Tibial artery (tissue), 4 donors: ENCODE data around the gene SLC11A2.
A peak's percentile ranks its signal among the peaks of the same experiment; 100 is the strongest.

Experiments
- DNase-seq, 2 donors: peaks; one replicate each; pipeline ENCODE4 v3.0.0-alpha.2; 2019
- H3K27ac ChIP-seq, 2 donors: fragments of 200-600 bp; sonication (generic) in 1 of 2; 1 replicate in 1 of 2; 2 replicates in 1 of 2; pipeline ENCODE4 v1.5.1; 2018 to 2019; ENCODE audit warnings: mild to moderate bottlenecking in 1 of 2
- H3K27me3 ChIP-seq, 2 donors: fragments of 200-600 bp; sonication (generic) in 1 of 2; one replicate each; pipeline versions ENCODE4 v1.5.1 to v1.6.0; 2016 to 2019
- H3K36me3 ChIP-seq, 3 donors: fragments of 200-600 bp; sonication (generic) in 2 of 3; one replicate each; pipeline ENCODE4 v1.5.1; 2016 to 2019; ENCODE audit warnings: mild to moderate bottlenecking in 2 of 3
- H3K4me1 ChIP-seq, 4 donors: fragments of 200-600 bp; sonication (generic) in 2 of 4; 1 replicate in 3 of 4; 2 replicates in 1 of 4; pipeline ENCODE4 v1.5.1; 2016 to 2019
- H3K4me3 ChIP-seq, 2 donors: fragments of 200-600 bp; sonication (generic) in 1 of 2; 1 replicate in 1 of 2; 2 replicates in 1 of 2; pipeline ENCODE4 v1.5.1; 2018 to 2019; ENCODE audit warnings: mild to moderate bottlenecking in 2 of 2
- H3K9me3 ChIP-seq, 3 donors: fragments of 200-600 bp; sonication (generic) in 1 of 3; one replicate each; pipeline ENCODE4 v1.5.1; 2016 to 2019
- intact Hi-C: fragments of 100-400 bp; cut with DNase I; formaldehyde crosslinking; loops from one replicate; pipeline ENCODE4 v1.15.0; 2023; ENCODE audit warnings: low total_unique reads
- TF ChIP-seq, protein P1 (sequence below), 2 experiments: fragments of 200-600 bp in 1 of 2; fragments of 450-650 bp in 1 of 2; IDR thresholded peaks; one replicate each; pipeline ENCODE4 v1.5.1; 2017 to 2019; ENCODE audit warnings: antibody characterized with exemption in 2 of 2, mild to moderate bottlenecking in 1 of 2, moderate library complexity in 1 of 2

The SLC11A2 gene

DNA sequence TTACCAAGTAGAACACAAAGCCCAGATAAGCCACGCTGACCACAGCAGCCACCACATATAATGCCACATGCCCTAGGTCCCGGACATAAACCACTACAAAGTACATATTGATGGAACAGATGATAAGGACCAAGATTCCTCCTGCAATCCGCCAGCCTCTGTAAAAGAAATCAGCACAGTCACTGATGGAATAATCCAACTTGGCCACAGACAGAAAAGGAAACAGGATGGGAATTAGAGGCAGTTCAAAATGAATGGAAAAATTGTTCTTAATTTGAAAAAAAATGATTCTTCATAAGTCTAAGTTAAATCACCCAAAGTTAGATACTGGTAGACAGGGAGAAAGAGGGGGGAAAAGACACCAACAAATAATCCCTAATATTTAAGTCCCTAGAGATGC, 35.4 kb downstream of the SLC11A2 start:
- DNase-seq = no peak
- Histone ChIP-seq H3K27ac (no peak overlapping the region), H3K4me1 (peaks cover 0 to 14% (median 6%) of the 10 kb centered on the region in 4 donors), H3K36me3 (peaks cover 51 to 80% (median 57%) of the 10 kb centered on the region in 3 donors), H3K9me3 (no peaks in the 10 kb centered on the region), H3K27me3 (no peaks in the 10 kb centered on the region), H3K4me3 (no peak overlapping the region)
- intact Hi-C loops = no loop called here
- TF ChIP-seq, protein P1, sequence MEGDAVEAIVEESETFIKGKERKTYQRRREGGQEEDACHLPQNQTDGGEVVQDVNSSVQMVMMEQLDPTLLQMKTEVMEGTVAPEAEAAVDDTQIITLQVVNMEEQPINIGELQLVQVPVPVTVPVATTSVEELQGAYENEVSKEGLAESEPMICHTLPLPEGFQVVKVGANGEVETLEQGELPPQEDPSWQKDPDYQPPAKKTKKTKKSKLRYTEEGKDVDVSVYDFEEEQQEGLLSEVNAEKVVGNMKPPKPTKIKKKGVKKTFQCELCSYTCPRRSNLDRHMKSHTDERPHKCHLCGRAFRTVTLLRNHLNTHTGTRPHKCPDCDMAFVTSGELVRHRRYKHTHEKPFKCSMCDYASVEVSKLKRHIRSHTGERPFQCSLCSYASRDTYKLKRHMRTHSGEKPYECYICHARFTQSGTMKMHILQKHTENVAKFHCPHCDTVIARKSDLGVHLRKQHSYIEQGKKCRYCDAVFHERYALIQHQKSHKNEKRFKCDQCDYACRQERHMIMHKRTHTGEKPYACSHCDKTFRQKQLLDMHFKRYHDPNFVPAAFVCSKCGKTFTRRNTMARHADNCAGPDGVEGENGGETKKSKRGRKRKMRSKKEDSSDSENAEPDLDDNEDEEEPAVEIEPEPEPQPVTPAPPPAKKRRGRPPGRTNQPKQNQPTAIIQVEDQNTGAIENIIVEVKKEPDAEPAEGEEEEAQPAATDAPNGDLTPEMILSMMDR (IDR thresholded peaks at IDR 0.05) = no peak

DNA sequence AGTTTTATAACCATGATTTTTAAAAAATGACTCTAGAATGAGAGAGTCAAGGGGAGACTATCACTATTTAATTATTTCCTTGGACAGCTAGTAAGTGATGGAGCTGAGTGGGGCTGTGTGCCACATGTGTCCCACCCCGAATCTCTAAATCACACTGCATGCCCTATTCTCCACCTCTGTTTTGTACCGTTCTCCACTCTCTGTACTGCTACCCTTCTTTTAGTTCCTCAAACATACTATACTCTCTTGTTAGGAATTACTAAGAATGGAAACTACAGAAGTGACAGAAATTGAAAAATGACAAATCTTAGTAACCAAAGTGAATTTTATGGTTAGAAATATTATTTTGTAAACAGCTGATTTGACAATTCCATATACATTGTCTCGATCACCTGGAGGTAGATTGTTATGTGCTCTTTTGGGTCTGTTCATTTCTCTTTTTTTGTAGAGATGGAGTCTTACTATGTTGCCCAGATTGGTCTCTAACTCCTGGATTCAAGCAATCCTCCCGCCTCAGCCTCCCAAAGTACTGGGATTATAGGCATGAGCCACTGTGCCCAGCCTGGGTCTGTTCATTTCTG, 35.9 kb downstream of the SLC11A2 start:
- H3K36me3 ChIP-seq = peaks cover 45 to 74% (median 51%) of the 10 kb centered on the region in 3 donors
- H3K27ac ChIP-seq = no peak overlapping the region
- no peaks in the 10 kb centered on the region for H3K9me3 ChIP-seq
- peaks cover 0 to 19% (median 10%) of the 10 kb centered on the region in 4 donors for H3K4me1 ChIP-seq
- no peaks in the 10 kb centered on the region for H3K27me3 ChIP-seq
- intact Hi-C loops = no loop called here
- TF ChIP-seq, protein P1 (IDR thresholded peaks at IDR 0.05) = no peak
- no peak for DNase-seq
- H3K4me3 ChIP-seq = no peak overlapping the region

DNA sequence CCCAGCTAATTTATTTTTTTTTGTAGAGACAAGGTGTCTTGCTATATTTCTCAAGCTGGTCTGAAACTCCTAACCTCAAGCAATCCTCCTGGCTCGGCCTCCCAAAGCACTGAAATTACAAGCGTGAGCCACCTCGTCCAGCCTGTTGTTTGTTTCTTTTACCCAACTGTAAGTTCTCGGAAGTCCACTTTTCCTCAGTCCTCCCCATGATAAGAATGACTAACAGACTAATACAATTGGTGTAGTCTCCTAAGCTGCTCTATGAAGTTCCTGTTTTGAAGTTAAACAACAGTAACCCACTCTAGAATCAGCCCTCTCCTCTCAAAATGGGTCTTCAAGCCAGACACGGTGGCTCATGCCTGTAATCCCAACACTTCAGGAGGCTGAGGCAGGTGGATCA, 37.3 kb downstream of the SLC11A2 start:
- Histone ChIP-seq H3K27ac (no peak overlapping the region), H3K9me3 (no peaks in the 10 kb centered on the region), H3K27me3 (no peaks in the 10 kb centered on the region), H3K36me3 (peaks cover 33 to 60% (median 39%) of the 10 kb centered on the region in 3 donors), H3K4me3 (no peak overlapping the region), H3K4me1 (peaks cover 0 to 32% (median 20%) of the 10 kb centered on the region in 4 donors)
- intact Hi-C loops = no loop called here
- DNase-seq = no peak
- TF ChIP-seq, protein P1 (IDR thresholded peaks at IDR 0.05) = no peak

DNA sequence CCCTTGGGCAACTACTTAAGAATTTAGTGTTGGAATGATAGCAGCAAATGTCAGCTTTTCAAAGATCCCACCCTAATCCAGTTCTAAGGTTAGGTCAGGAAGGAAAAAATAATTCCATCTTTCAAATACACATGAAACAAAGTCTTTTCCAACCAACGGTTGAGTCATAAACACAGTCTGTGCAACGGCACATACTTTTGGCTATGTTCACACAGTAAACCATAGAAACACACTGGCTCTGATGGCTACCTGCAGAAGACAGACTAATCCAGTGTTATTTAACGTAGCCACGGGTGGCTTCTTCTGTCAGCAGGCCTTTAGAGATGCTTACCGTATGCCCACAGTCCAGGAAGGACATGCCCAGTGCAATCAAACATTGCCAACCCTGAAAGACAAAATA, 38.1 kb downstream of the SLC11A2 start:
- H3K4me3 ChIP-seq = no peak overlapping the region
- H3K27ac ChIP-seq = peak overlapping the region in 1 of 2 donors; percentile 7
- H3K9me3 ChIP-seq = no peaks in the 10 kb centered on the region
- H3K36me3 ChIP-seq = peaks cover 33 to 53% (median 39%) of the 10 kb centered on the region in 3 donors
- no peaks in the 10 kb centered on the region for H3K27me3 ChIP-seq
- intact Hi-C loops = no loop called here
- DNase-seq = no peak
- TF ChIP-seq, protein P1 (IDR thresholded peaks at IDR 0.05) = no peak
- peaks cover 0 to 40% (median 25%) of the 10 kb centered on the region in 4 donors for H3K4me1 ChIP-seq

DNA sequence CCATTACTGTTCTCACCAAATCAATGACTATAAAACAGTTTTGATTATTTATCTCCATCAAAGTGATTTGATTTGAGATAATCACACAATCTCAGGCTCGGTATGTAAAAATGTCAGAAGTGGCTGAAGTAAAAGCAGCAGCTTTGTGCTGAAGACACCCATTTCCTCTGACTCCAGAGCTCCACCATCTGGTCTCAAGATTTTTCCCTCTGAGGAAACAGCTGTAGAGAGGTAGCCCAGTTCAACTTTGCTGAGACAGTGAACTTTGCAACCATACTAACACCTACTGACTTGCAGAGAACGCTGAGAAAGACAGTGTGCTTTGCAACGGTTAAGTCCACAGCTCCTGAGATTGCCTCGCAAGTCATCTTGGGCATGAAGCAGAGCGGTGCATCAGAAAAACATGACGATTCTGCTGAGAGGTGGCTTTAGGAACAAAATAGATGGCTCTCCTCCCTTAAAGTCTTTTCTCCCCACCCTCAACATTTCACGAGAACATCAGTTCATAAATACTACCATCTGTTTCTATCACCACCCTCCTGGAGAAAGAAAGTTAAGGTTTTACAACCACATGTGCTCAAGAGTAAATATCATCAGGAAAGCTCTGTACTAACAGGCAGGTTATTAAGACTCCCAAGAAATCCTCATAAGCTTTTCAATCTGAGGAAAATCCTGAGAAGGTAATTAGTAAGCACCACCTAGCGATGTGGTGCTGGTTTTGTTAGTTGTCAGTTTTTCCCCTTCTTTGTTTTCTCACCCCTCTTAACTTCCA, 39.0 kb downstream of the SLC11A2 start:
- Histone ChIP-seq H3K27me3 (no peaks in the 10 kb centered on the region), H3K4me1 (peaks cover 0 to 45% (median 26%) of the 10 kb centered on the region in 4 donors), H3K36me3 (peaks cover 26 to 44% (median 31%) of the 10 kb centered on the region in 3 donors), H3K4me3 (no peak overlapping the region), H3K27ac (peak overlapping the region; percentile 73 to 77), H3K9me3 (no peaks in the 10 kb centered on the region)
- peak in 1 of 2 donors; percentile 45 for DNase-seq
- TF ChIP-seq, protein P1 (IDR thresholded peaks at IDR 0.05) = peak; percentile 45 to 61
- intact Hi-C loops = loop anchor here (2.0 kb wide), 1 partner anchor 160 kb away; no protein-coding TSS in a partner anchor
